Esophagus muscularis mucosa (tissue), 4 donors: ENCODE measurements around the gene HNRNPA1.

Experiments used
- CTCF ChIP-seq, 3 experiments: fragments of 200-600 bp in 2 of 3; fragments of 450-650 bp in 1 of 3; sonication (generic) in 2 of 3; IDR thresholded peaks; one replicate each; pipeline ENCODE4 v1.5.1; 2017 to 2019; ENCODE audit warnings: antibody characterized with exemption in 3 of 3, mild to moderate bottlenecking in 2 of 3, moderate library complexity in 1 of 3
- EP300 ChIP-seq: sonication (generic); formaldehyde crosslinking; IDR thresholded peaks from one replicate; pipeline ENCODE4 v1.6.1; 2017; ENCODE audit warnings: antibody characterized with exemption
- POLR2A ChIP-seq: fragments of 450-650 bp; IDR thresholded peaks from one replicate; pipeline ENCODE4 v1.6.1; 2017; ENCODE audit warnings: antibody characterized with exemption, moderate library complexity, mild to moderate bottlenecking, low read depth
- POLR2AphosphoS5 ChIP-seq, 2 donors: sonication (generic); formaldehyde crosslinking; IDR thresholded peaks; one replicate each; pipeline ENCODE4 v1.6.1; 2017; ENCODE audit warnings: antibody characterized with exemption in 2 of 2

GRCh38 chr12:54286042-54287030 is 5.8 kb downstream of the HNRNPA1 start:
- TF ChIP-seq EP300 = no peak
- no peak for TF ChIP-seq CTCF (IDR thresholded peaks at IDR 0.05)
- no peak for TF ChIP-seq POLR2AphosphoS5 (IDR thresholded peaks at IDR 0.05)
- TF ChIP-seq POLR2A = no peak
